ENCODE data around the gene AJM1.
"Not testable (repeated sequence)": the region's sequence is repeated elsewhere in the genome, so short reads cannot be mapped to it uniquely, and the experiment has no call there.

Gene AJM1

GRCh38 chr9:136842380-136842948 is at the start of gene AJM1:
AJM1 (plus strand) TSS chr9:136842478; CDS start chr9:136844415, 1,937 bp downstream.
- peak in 1 of 2 experiments; percentile 69 for DNase-seq

- no peak for DNase-seq
Observed at GRCh38 chr9:136793086-136793946, 49.0 kb upstream of the AJM1 start.

DNA sequence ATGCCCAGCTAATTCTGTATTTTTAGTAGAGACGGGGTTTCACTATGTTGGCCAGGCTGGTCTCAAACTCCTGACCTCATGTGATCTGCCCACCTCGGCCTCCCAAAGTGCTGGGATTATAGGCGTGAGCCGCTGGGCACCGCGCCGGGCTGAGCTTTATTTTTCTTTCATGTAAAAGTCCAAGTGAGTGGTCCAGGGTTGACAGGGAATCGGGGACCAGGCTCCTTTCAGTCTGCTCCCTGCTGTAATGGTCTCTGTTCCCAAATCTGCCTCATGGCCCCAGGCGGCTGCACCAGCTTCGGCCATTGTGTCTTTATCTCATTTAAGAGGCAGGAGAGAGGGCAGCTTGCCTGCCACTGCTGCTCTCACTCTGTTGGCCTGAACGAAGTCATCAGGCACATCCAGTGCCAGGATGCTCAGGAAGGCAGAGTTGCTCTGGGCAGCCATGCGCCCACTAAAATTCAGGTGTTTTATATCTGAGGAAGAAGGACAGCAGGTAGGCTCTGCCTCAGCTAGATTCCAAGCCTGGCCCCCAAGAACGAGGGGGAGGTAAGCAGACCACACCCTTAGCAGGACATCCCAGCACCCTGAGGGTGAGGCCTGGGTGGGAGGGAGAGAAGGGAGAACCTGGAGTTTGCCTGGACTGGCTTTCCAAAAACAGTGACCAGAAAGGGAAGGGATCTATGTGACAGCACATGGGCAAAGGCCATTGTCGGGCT is 47.8 kb upstream of the AJM1 start:
- no peak for DNase-seq

GRCh38 chr9:136795000-136795348 is 47.3 kb upstream of the AJM1 start:
- DNase-seq = no peak

- DNase-seq = no peak
Observed at GRCh38 chr9:136796238-136796774, 46.0 kb upstream of the AJM1 start, which contains the start of gene CCDC183. CCDC183 (plus strand) TSS chr9:136796338; CDS start chr9:136796398, 60 bp downstream.

DNA sequence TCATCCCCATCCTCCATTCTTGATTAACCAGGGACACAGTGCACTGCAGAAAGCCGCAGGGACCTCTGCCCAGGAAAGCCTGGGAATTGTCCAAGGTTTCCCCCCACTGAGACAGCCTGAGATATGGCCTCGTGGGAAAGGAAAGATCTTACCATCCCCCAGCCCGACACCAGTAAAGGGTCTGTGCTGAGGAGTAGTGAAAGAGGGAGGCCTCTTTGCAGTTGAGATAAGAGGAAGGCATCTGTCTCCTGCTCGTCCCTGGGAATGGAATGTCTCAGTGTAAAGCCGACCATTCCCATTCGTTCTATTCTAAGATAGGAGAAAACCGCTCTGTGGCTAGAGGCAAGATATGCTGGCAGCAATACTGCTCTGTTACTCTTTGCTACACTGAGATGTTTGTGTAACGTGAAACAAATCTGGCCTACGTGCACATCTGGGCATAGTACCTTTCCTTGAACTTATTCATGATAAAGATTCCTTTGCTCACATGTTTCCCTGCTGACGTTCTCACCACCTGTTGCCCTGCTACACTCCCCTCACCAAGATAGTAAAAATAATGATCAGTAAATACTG is 45.4 kb upstream of the AJM1 start:
- DNase-seq = not testable (repeated sequence)

DNA sequence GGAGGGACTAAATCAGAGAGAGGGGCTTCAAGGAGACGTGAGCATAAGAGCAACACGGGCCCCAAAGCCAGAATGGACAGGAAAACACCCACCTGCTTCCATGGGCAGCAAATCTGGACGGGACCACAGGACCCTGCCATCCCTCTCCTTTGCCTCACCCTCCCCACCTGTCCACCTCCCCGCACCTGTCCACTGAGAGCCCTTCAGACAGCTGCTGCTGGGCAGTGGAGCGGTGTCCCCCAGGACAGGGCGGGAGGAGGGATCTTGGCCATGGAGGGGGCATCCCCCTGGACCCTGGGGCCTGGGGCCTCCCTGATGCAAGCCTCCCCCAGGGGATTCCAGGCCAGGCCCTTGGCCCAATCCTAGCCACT is 43.6 kb upstream of the AJM1 start:
- DNase-seq = no peak

GRCh38 chr9:136799079-136799853 is 43.0 kb upstream of the AJM1 start:
- DNase-seq = no peak

DNA sequence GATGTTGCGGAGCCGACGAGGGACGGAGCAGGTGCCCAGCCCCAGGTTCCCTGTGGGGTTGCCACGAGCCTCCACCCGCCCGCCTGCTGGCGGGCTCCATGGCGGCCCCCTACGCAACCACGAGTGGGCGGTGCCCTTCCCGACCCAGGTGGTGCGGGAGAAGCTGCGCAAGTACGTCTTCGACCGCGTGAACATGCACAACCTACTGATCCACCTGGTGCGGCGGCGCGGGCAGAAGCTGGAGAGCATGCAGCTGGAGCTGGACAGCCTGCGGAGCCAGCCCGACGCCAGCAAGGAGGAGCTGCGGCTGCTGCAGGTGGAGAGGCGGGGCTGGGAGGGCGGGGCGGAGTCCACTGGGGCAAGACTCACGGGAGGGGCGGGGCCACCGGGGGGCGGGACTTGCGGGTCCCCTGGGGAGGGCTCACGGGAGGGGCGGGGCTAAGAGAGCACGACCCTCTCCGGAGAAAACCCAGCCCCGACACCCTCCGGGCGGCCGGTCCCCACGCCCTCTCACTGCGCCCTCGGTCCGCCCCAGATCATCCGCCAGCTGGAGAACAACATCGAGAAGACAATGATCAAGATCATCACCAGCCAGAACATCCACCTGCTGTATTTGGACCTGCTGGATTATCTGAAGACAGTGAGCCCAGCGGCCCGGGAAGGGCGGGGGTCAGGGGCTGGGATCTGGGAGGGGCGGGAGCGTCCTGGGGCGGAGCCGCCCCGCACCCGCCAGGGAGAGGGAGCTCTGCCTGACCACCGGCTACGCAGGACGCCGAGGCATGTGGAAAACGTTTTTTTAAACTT is 42.2 kb upstream of the AJM1 start:
- DNase-seq = peak in 1 of 2 experiments; percentile 54

DNA sequence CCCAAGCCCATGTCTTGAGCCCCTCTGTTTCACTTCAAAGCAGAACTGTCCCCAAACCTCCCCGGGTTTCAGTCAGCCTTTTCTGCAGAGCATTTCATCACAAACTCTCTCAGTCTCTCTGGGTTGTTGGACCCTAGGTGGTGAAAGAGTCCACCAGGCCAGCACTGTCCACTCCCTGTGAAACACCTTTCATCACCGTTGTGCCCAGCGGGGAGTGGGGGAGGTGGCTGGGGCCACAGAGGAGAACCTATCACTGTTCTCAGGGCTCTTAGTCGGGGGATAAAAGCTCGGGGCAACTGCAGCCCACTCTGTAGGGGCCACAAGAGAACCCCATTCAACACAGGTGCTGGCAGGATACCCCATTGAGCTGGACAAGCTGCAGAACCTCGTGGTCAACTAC is 40.0 kb upstream of the AJM1 start:
- no peak for DNase-seq

DNA sequence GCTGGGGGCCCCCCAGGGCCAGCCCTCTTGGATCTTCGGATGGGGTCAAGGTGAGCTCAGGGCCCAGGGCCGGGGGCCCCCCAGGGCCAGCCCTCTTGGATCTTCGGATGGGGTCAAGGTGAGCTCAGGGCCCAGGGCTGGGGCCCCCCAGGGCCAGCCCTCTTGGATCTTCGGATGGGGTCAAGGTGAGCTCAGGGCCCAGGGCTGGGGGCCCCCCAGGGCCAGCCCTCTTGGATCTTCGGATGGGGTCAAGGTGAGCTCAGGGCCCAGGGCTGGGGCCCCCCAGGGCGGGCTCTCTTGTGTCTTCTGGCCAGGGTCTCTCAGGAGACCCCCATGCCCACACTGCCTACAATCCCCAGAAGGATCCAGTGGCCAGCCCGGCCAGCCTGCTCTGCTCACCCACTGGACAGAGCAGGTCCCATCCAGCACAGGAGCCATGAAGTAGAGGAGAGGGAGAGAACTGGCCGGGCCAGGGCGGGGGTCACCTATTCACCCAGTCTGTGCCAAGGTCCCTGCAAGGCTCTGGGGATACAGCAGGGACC is 39.2 kb upstream of the AJM1 start:
- DNase-seq = not testable (repeated sequence)

DNA sequence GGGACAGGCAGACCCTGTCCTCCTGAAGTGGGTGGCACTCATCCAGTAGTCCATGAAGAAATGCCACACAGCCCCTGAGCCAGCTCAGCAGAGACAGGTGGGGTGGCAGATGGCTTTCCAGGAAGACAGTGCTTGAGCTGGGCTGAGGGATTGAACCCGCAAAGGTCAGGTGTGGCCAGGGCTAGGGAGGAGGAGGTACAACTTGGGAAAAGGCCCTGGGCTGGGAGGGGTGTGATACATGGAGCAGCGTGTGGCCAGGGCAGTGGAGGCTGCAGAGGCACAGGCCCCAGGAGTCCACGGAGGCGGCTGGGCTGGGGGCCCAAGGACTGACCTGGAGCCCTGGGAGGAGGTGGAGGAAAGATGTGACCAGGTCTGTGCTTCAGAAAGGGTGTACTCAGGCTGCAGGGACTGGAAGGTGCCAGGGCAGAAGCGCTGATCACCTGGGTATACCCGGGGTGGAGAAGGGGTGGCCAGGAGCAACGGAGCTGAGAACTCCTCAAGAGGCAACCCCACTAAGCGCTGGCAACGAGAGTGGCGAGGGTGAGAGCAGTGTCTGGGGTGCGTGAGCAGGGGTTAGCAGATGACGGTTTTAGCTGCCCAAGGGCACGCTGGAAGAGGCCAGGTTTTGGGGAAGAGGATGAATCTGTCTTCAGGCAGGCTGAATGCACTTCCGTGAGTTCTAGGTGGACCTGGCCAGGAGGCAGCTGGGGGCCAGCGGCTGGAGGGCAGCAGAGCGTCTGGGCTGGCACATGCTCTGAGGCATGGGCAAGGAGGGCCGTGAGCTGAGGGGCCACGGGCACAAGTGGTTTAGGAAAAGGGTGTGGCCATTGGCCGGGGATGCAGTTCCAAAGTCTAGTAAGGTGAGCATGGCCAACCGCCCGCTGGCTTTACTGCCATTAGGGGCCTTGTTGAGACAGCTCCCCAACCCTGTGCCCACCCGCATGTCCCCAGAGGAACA is 38.4 kb upstream of the AJM1 start:
- no peak for DNase-seq

GRCh38 chr9:136804509-136805206 is 37.6 kb upstream of the AJM1 start:
- DNase-seq = no peak

GRCh38 chr9:136805207-136805740 is 37.0 kb upstream of the AJM1 start:
- no peak for DNase-seq

GRCh38 chr9:136806067-136806466 is 36.2 kb upstream of the AJM1 start:
- DNase-seq = no peak

- no peak for DNase-seq
Observed at GRCh38 chr9:136806631-136807201, 35.6 kb upstream of the AJM1 start.

GRCh38 chr9:136807281-136808074 is 34.8 kb upstream of the AJM1 start, which contains the start of gene RABL6:
RABL6 (plus strand) TSS chr9:136807948; CDS start chr9:136808197, 249 bp downstream.
- DNase-seq = no peak
